HepG2 (cell line): ENCODE data around the gene APBA1. TPM values are rescaled to one million over a fixed set of nuclear protein-coding genes. Genes with fewer than 3 reads are reported as not detected.

Experiments
- ATAC-seq: fragments of 200-7000 bp; cut with Tn5 transposase; 3 replicates; pipeline ENCODE4 v1.9.1; 2020; ENCODE audit warnings: mild to moderate bottlenecking, moderate library complexity
- BruUV-seq: library from RNA; stranded (reverse); fragments of 400-500 nt; replicated peaks from 2 replicates; lab custom pipeline; 2021; lab: Mats Ljungman, UMichigan
- CTCF ChIA-PET: fragments of 300-600 bp; formaldehyde crosslinking; extraction: SDS; loops from one replicate; lab custom pipeline; 2021; ENCODE audit warnings: low total read pairs, inconsistent platforms, low intra/inter-chr PET ratio; lab: Yijun Ruan, JAX
- POLR2A ChIA-PET: fragments of 350-600 bp; sonication (Branson Sonifier 250); formaldehyde crosslinking; loops from one replicate; lab custom pipeline; 2020; ENCODE audit warnings: antibody characterized with exemption, inconsistent platforms; lab: Yijun Ruan, JAX
- DNase-seq: peaks from one replicate; pipeline ENCODE4 v3.0.0-alpha.2; 2015; ENCODE audit warnings: low spot score
- FAIRE-seq: peaks from 3 replicates; lab custom pipeline; 2011; peaks lifted over from hg19 to GRCh38; lab: Jason Lieb, UNC
- H2AFZ ChIP-seq: one replicate; pipeline ENCODE4 v1.6.1; 2011; ENCODE audit warnings: low read length, inconsistent platforms
- H3K27ac ChIP-seq: fragments of 300-600 bp; 3 replicates; pipeline ENCODE4 v1.8.0; 2011; ENCODE audit warnings: mixed run types, mild to moderate bottlenecking, mixed read lengths, low read length, inconsistent platforms; ENCODE audit not compliant: insufficient read depth; ENCODE audit errors: extremely low read length
- H3K27me3 ChIP-seq, 2 experiments: fragments of 200-600 bp in 1 of 2; 2 replicates in 1 of 2; 3 replicates in 1 of 2; pipeline versions ENCODE4 v1.6.0 to v1.8.0; 2011; ENCODE audit warnings: low read length in 2 of 2, mild to moderate bottlenecking in 2 of 2, moderate library complexity in 2 of 2, inconsistent platforms in 1 of 2; ENCODE audit not compliant: insufficient read depth in 2 of 2, control insufficient read depth in 1 of 2
- H3K36me3 ChIP-seq, 2 experiments: fragments of 200-600 bp in 1 of 2; replicated peaks in 1 of 2; 2 replicates in 1 of 2; 3 replicates in 1 of 2; pipeline versions ENCODE4 v1.5.1 to v1.8.0; 2011; ENCODE audit warnings: low read length in 2 of 2, inconsistent platforms in 1 of 2; ENCODE audit not compliant: insufficient read depth in 2 of 2, control insufficient read depth in 1 of 2
- H3K4me1 ChIP-seq: 2 replicates; pipeline ENCODE4 v1.5.1; 2012; ENCODE audit warnings: low read length, inconsistent platforms; ENCODE audit not compliant: insufficient read depth
- H3K4me2 ChIP-seq: 2 replicates; pipeline ENCODE4 v1.6.0; 2011; ENCODE audit warnings: low read depth, low read length, inconsistent platforms
- H3K4me3 ChIP-seq, 3 experiments: fragments of 200-600 bp in 1 of 3; sonication (generic), shearing (Covaris generic) in 1 of 3; replicated peaks in 1 of 3; 2 replicates each; pipeline ENCODE4 v1.5.1; 2011 to 2016; ENCODE audit warnings: low read length in 3 of 3, inconsistent platforms in 2 of 3, low read depth in 2 of 3, mild to moderate bottlenecking in 2 of 3, control low read depth in 1 of 3, mixed read lengths in 1 of 3; ENCODE audit not compliant: insufficient read depth in 1 of 3
- H3K79me2 ChIP-seq: one replicate; pipeline ENCODE4 v1.6.1; 2011; ENCODE audit warnings: low read length, inconsistent platforms; ENCODE audit not compliant: insufficient read depth
- H3K9ac ChIP-seq: 2 replicates; pipeline ENCODE4 v1.6.0; 2011; ENCODE audit warnings: mild to moderate bottlenecking, low read depth, low read length, inconsistent platforms; ENCODE audit not compliant: insufficient read depth
- H3K9me3 ChIP-seq: 2 replicates; pipeline ENCODE4 v1.5.1; 2012; ENCODE audit warnings: mild to moderate bottlenecking, low read length
- H4K20me1 ChIP-seq: 2 replicates; pipeline ENCODE4 v1.6.0; 2011; ENCODE audit warnings: inconsistent platforms, mild to moderate bottlenecking, low read length, moderate library complexity; ENCODE audit not compliant: insufficient read depth
- FOXP1 ChIP-seq, 2 experiments: fragments of 450-650 bp in 1 of 2; IDR thresholded peaks; 2 replicates each; pipeline ENCODE4 v1.6.1; 2017 to 2018; ENCODE audit warnings: antibody characterized with exemption in 1 of 2
- GABPA ChIP-seq, 2 experiments: IDR thresholded peaks; 2 replicates each; pipeline ENCODE4 v1.6.1; 2011 to 2016; ENCODE audit warnings: low read depth in 2 of 2, low read length in 1 of 2, missing biosample characterization in 1 of 2, missing genetic modification characterization in 1 of 2
- TGIF2 ChIP-seq: IDR thresholded peaks from 2 replicates; pipeline ENCODE4 v1.6.1; 2016; ENCODE audit warnings: control low read depth, missing compliant biosample characterization
- ZNF350 ChIP-seq: sonication (generic); formaldehyde crosslinking; IDR thresholded peaks from 2 replicates; pipeline ENCODE4 v1.4.0; 2020; ENCODE audit warnings: mild to moderate bottlenecking, low read depth, missing genetic modification reagents, borderline replicate concordance
- ZNF781 ChIP-seq: sonication (generic); formaldehyde crosslinking; IDR thresholded peaks from 2 replicates; pipeline ENCODE4 v1.5.1; 2020; ENCODE audit warnings: borderline replicate concordance, mild to moderate bottlenecking, missing genetic modification reagents; ENCODE audit errors: not compliant biosample characterization
- WGBS: methylation state at CpG from one replicate; pipeline ENCODE4 v1.1.6; 2017; ENCODE audit warnings: low lambda C conversion rate; 5-methylcytosine and 5-hydroxymethylcytosine counted together
- in situ Hi-C: cut with HindIII; loops from 2 replicates; pipeline ENCODE4 v1.10.0; 2017; ENCODE audit warnings: low pct_unique_long_range_greater_than_20kb; ENCODE audit not compliant: extremely low pct_ligation_motif_present
- intact Hi-C: fragments of 100-400 bp; cut with micrococcal nuclease; formaldehyde crosslinking; loops from one replicate; pipeline ENCODE4 v1.10.0; 2022; ENCODE audit not compliant: unreplicated experiment
- polyA plus RNA-seq, 8 experiments: library from polyadenylated mRNA; depleted of rRNA in 3 of 8; stranded (reverse) in 7 of 8; unstranded in 1 of 8; fragments of >200 nt; fragmentation: Illumina TruSeq in 4 of 8; extraction: Trizol in 4 of 8; gene quantifications; 2 replicates each; pipeline versions ENCODE4 v1.2.1 to v1.2.3, GENCODE V29; 2011 to 2016; ENCODE audit warnings: low read depth in 4 of 8, missing spikeins in 1 of 8, mixed read lengths in 1 of 8; ENCODE audit not compliant: insufficient read depth in 1 of 8
- total RNA-seq, 5 experiments: library from RNA; depleted of rRNA; stranded (reverse); fragments of >200 nt; fragmentation: Illumina TruSeq; extraction: Trizol; gene quantifications; 2 replicates each; pipeline ENCODE4 v1.2.3, GENCODE V29; 2016; ENCODE audit warnings: low read depth in 1 of 5
- TF ChIP-seq, protein P1 (sequence below): IDR thresholded peaks from 2 replicates; pipeline ENCODE4 v1.6.1; 2016; ENCODE audit warnings: low read depth, missing genetic modification reagents, missing compliant biosample characterization
- TF ChIP-seq, protein P2 (sequence below): sonication (generic); formaldehyde crosslinking; IDR thresholded peaks from 2 replicates; pipeline ENCODE4 v1.8.1; 2023; ENCODE audit warnings: mild to moderate bottlenecking, missing genetic modification reagents, borderline replicate concordance
- TF ChIP-seq, protein P3 (sequence below): IDR thresholded peaks from 2 replicates; pipeline ENCODE4 v1.6.1; 2016; ENCODE audit warnings: mild to moderate bottlenecking, missing biosample characterization, missing genetic modification reagents
- TF ChIP-seq, protein P4 (sequence below): IDR thresholded peaks from 2 replicates; pipeline ENCODE4 v1.6.1; 2016; ENCODE audit warnings: missing genetic modification reagents, missing compliant biosample characterization

APBA1 gene
- total and polyA plus RNA-seq, 2 of the 13 experiments (the other 11 are each of a cell fraction or from before 2014, with no cell fraction given) = 0.15 TPM; not detected in 1

DNA sequence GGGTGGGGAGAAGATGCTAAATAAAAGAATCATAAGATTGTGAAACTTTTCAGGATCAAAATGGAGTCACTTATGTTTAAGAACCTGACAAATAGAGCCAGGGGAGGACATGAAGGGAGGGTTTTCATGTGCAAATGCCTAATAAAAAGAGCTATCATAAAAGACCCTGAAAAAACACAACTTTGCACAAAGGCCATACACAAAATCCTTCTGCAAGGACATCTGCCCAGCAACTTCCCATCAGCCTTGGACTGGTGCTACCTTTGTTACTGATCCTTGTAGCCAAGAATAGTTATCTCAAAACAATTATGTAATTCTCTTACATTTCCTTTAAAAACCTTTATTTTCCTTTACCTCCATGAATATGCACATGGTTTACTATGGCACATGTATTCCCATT is 63.0 kb downstream of the APBA1 start (continued):
- TF ChIP-seq, protein P1, sequence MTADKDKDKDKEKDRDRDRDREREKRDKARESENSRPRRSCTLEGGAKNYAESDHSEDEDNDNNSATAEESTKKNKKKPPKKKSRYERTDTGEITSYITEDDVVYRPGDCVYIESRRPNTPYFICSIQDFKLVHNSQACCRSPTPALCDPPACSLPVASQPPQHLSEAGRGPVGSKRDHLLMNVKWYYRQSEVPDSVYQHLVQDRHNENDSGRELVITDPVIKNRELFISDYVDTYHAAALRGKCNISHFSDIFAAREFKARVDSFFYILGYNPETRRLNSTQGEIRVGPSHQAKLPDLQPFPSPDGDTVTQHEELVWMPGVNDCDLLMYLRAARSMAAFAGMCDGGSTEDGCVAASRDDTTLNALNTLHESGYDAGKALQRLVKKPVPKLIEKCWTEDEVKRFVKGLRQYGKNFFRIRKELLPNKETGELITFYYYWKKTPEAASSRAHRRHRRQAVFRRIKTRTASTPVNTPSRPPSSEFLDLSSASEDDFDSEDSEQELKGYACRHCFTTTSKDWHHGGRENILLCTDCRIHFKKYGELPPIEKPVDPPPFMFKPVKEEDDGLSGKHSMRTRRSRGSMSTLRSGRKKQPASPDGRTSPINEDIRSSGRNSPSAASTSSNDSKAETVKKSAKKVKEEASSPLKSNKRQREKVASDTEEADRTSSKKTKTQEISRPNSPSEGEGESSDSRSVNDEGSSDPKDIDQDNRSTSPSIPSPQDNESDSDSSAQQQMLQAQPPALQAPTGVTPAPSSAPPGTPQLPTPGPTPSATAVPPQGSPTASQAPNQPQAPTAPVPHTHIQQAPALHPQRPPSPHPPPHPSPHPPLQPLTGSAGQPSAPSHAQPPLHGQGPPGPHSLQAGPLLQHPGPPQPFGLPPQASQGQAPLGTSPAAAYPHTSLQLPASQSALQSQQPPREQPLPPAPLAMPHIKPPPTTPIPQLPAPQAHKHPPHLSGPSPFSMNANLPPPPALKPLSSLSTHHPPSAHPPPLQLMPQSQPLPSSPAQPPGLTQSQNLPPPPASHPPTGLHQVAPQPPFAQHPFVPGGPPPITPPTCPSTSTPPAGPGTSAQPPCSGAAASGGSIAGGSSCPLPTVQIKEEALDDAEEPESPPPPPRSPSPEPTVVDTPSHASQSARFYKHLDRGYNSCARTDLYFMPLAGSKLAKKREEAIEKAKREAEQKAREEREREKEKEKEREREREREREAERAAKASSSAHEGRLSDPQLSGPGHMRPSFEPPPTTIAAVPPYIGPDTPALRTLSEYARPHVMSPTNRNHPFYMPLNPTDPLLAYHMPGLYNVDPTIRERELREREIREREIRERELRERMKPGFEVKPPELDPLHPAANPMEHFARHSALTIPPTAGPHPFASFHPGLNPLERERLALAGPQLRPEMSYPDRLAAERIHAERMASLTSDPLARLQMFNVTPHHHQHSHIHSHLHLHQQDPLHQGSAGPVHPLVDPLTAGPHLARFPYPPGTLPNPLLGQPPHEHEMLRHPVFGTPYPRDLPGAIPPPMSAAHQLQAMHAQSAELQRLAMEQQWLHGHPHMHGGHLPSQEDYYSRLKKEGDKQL = no peak
- no peak for TF ChIP-seq TGIF2 (CRISPR knock-in tag)
- TF ChIP-seq, protein P2, sequence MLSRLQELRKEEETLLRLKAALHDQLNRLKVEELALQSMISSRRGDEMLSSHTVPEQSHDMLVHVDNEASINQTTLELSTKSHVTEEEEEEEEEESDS (CRISPR knock-in tag) = no peak

DNA sequence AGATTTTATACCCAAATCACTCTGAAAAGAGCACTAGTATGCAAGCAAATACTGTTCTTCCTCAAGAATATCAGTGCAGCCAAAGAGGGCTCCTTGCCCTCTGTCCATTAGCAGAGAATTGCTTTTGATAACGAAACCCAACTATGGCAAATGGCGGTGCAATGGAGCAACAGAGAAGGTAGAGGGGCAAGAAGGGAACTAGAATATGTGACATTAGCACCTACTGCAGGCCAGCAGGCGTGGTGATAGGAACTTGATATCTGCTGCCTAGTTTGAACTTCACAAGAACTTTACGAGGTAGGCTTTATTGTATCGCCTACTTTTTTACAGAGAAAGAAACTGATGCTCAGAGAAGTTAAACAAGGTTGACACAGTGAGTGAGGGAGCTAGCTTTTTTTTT is 66.1 kb downstream of the APBA1 start:
- WGBS = 46% methylated on average over 5 of the region's 5 CpGs
- Histone ChIP-seq H2AFZ (no peak overlapping the region), H3K27me3 (no peaks in the 10 kb centered on the region), H3K9ac (no peak overlapping the region), H3K4me3 (no peak overlapping the region), H3K27ac (no peak overlapping the region), H4K20me1 (no peaks in the 10 kb centered on the region), H3K36me3 (no peaks in the 10 kb centered on the region), H3K4me2 (no peak overlapping the region), H3K9me3 (no peaks in the 10 kb centered on the region), H3K4me1 (no peaks in the 10 kb centered on the region), H3K79me2 (no peaks in the 10 kb centered on the region)
- DNase-seq (no peak), ATAC-seq (no peak), FAIRE-seq (no peak)
- ChIA-PET CTCF (no interaction called here), POLR2A (no interaction called here)
- BruUV-seq = no TSS peak
- TF ChIP-seq FOXP1 (IDR thresholded peaks at IDR 0.05) (no peak), FOXP1 (CRISPR knock-in tag; IDR thresholded peaks at IDR 0.05) (no peak), GABPA (IDR thresholded peaks at IDR 0.05; ENCODE audit: low read depth, low read length) (no peak), GABPA (CRISPR knock-in tag; IDR thresholded peaks at IDR 0.05; ENCODE audit: low read depth) (no peak), ZNF781 (CRISPR knock-in tag) (no peak), ZNF350 (no peak)
- TF ChIP-seq, protein P3, sequence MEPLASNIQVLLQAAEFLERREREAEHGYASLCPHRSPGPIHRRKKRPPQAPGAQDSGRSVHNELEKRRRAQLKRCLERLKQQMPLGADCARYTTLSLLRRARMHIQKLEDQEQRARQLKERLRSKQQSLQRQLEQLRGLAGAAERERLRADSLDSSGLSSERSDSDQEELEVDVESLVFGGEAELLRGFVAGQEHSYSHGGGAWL (CRISPR knock-in tag) = no peak
- TF ChIP-seq, protein P4, sequence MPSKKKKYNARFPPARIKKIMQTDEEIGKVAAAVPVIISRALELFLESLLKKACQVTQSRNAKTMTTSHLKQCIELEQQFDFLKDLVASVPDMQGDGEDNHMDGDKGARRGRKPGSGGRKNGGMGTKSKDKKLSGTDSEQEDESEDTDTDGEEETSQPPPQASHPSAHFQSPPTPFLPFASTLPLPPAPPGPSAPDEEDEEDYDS (CRISPR knock-in tag) = no peak
- in situ Hi-C loops (no loop called here), intact Hi-C loops (no loop called here)
